Caco-2 (cell line): ENCODE results near the gene VWA3B. TPM values are rescaled to one million over a fixed set of nuclear protein-coding genes. Genes with fewer than 3 reads are reported as not detected.

Experiments used
- BruUV-seq: library from RNA; stranded (reverse); fragments of 400-500 nt; replicated peaks from 2 replicates; lab custom pipeline; 2021; lab: Mats Ljungman, UMichigan
- CTCF ChIA-PET: fragments of 300-600 bp; sonication (Branson Sonifier 250); formaldehyde crosslinking; loops from one replicate; lab custom pipeline; 2022; ENCODE audit warnings: antibody characterized with exemption; lab: Charles Lee
- POLR2A ChIA-PET: fragments of 300-600 bp; sonication (Branson Sonifier 250); formaldehyde crosslinking; loops from one replicate; lab custom pipeline; 2022; ENCODE audit warnings: antibody characterized with exemption; lab: Charles Lee
- DNase-seq, 2 experiments: peaks; one replicate each; pipeline versions ENCODE4 v3.0.0 to v3.0.0-alpha.2; 2020 to 2022
- H3K27me3 ChIP-seq: replicated peaks from 2 replicates; pipeline ENCODE4 v1.6.0; 2011; ENCODE audit warnings: low read length; ENCODE audit not compliant: control insufficient read depth, insufficient read depth
- H3K36me3 ChIP-seq: 2 replicates; pipeline ENCODE4 v1.5.1; 2011; ENCODE audit warnings: low read length; ENCODE audit not compliant: control insufficient read depth, insufficient read depth
- H3K4me1 ChIP-seq: fragments of 250-450 bp; sonication (Bioruptor Pico); 2 replicates; pipeline ENCODE4 v1.5.1; 2020; ENCODE audit warnings: mild to moderate bottlenecking
- H3K4me3 ChIP-seq: 2 replicates; pipeline ENCODE4 v1.5.1; 2011; ENCODE audit warnings: low read depth, mild to moderate bottlenecking, control low read depth, low read length
- H3K9me3 ChIP-seq: fragments of 250-450 bp; sonication (Bioruptor Pico); 2 replicates; pipeline ENCODE4 v1.5.1; 2020; ENCODE audit warnings: mild to moderate bottlenecking, moderate library complexity
- H3K27ac Mint-ChIP-seq: one replicate; pipeline ENCODE4 v1.8.0; 2022; ENCODE audit warnings: mixed read lengths; ENCODE audit not compliant: unreplicated experiment
- H3K27me3 Mint-ChIP-seq: one replicate; pipeline ENCODE4 v1.8.0; 2022; ENCODE audit warnings: mixed read lengths; ENCODE audit not compliant: insufficient read depth, unreplicated experiment
- H3K36me3 Mint-ChIP-seq: one replicate; pipeline ENCODE4 v1.8.0; 2022; ENCODE audit warnings: mild to moderate bottlenecking, mixed read lengths; ENCODE audit not compliant: insufficient read depth, unreplicated experiment
- H3K4me1 Mint-ChIP-seq: one replicate; pipeline ENCODE4 v1.8.0; 2022; ENCODE audit warnings: low read depth, mixed read lengths; ENCODE audit not compliant: unreplicated experiment
- H3K4me3 Mint-ChIP-seq: one replicate; pipeline ENCODE4 v1.8.0; 2022; ENCODE audit warnings: mild to moderate bottlenecking, moderate library complexity, mixed read lengths; ENCODE audit not compliant: unreplicated experiment
- H3K9me3 Mint-ChIP-seq: one replicate; pipeline ENCODE4 v1.8.0; 2022; ENCODE audit warnings: mixed read lengths; ENCODE audit not compliant: unreplicated experiment
- CTCF ChIP-seq, 2 experiments: fragments of 200-600 bp in 1 of 2; IDR thresholded peaks; 1 replicate in 1 of 2; 2 replicates in 1 of 2; pipeline versions ENCODE4 v1.5.1 to v1.8.0; 2011 to 2022; ENCODE audit warnings: antibody characterized with exemption in 1 of 2, control low read depth in 1 of 2, inconsistent platforms in 1 of 2, low read depth in 1 of 2, low read length in 1 of 2, mild to moderate bottlenecking in 1 of 2, moderate library complexity in 1 of 2; ENCODE audit not compliant: insufficient read depth in 1 of 2, severe bottlenecking in 1 of 2, unreplicated experiment in 1 of 2
- intact Hi-C: fragments of 100-400 bp; cut with micrococcal nuclease; formaldehyde crosslinking; loops from one replicate; pipeline ENCODE4 v1.10.0; 2022; ENCODE audit not compliant: unreplicated experiment
- total RNA-seq: library from RNA; stranded (reverse); gene quantifications from 2 replicates; pipeline ENCODE4 v1.2.3, GENCODE V29; 2022

The VWA3B gene
- total RNA-seq, 1 experiment from 2014 or later = not detected

GRCh38 chr2:98356729-98357128 lies 269.8 kb downstream of the VWA3B start:
- peak in 1 of 2 experiments; percentile 38 for DNase-seq
- no peak overlapping the region for H3K4me3 ChIP-seq
- no peaks in the 10 kb centered on the region for H3K27me3 ChIP-seq
- H3K36me3 ChIP-seq = no peaks in the 10 kb centered on the region
- intact Hi-C loops = no loop called here
- ChIA-PET POLR2A (no interaction called here), CTCF (no interaction called here)
- H3K4me1 ChIP-seq = no peaks in the 10 kb centered on the region
- H3K36me3 Mint-ChIP-seq = no peaks in the 10 kb centered on the region
- peak overlapping the region; percentile 31 for H3K27ac Mint-ChIP-seq
- no peak for TF ChIP-seq CTCF (IDR thresholded peaks at IDR 0.05; ENCODE audit: insufficient read depth in 1 of 2, low read depth in 1 of 2, low read length in 1 of 2, severe bottlenecking in 1 of 2, unreplicated experiment in 1 of 2)
- H3K9me3 Mint-ChIP-seq = peaks cover 6% of the 10 kb centered on the region
- no peaks in the 10 kb centered on the region for H3K27me3 Mint-ChIP-seq
- no TSS peak for BruUV-seq
- H3K4me3 Mint-ChIP-seq = peak overlapping the region; percentile 45
- peaks cover 21% of the 10 kb centered on the region for H3K4me1 Mint-ChIP-seq
- no peaks in the 10 kb centered on the region for H3K9me3 ChIP-seq

DNA sequence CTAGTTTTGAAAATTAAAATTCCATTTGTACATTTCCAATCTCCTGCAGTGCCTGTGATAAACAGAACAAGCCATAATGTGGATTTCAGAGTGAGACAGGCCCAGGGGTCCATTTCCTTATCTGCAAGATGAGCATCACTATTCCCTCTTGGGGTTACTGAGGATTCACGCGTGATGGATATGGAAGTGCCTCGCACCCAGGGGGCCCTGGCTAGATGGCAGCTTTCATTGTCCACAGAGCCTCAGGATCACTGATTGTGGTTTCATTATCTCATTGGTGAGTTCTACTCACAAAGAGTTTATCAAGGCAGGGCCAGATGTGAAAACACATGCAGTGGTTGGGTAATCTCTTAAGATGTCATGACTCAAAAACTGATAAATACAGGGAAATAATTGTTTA lies 270.9 kb downstream of the VWA3B start:
- Histone ChIP-seq H3K4me3 (no peak overlapping the region), H3K4me1 (no peaks in the 10 kb centered on the region), H3K27me3 (no peaks in the 10 kb centered on the region), H3K9me3 (0 out of 2 replicates have a peak, but pooled peaks cover under 1% of the 10 kb centered on the region), H3K36me3 (no peaks in the 10 kb centered on the region)
- H3K4me1 Mint-ChIP-seq = peaks cover 21% of the 10 kb centered on the region
- DNase-seq = no peak
- no peak for TF ChIP-seq CTCF (IDR thresholded peaks at IDR 0.05; ENCODE audit: insufficient read depth in 1 of 2, low read depth in 1 of 2, low read length in 1 of 2, severe bottlenecking in 1 of 2, unreplicated experiment in 1 of 2)
- CTCF ChIA-PET = no interaction called here
- no peak overlapping the region for H3K27ac Mint-ChIP-seq
- BruUV-seq = no TSS peak
- no peaks in the 10 kb centered on the region for H3K27me3 Mint-ChIP-seq
- H3K9me3 Mint-ChIP-seq = no peaks in the 10 kb centered on the region
- intact Hi-C loops = no loop called here
- POLR2A ChIA-PET = no interaction called here
- no peaks in the 10 kb centered on the region for H3K36me3 Mint-ChIP-seq
- no peak overlapping the region for H3K4me3 Mint-ChIP-seq

DNA sequence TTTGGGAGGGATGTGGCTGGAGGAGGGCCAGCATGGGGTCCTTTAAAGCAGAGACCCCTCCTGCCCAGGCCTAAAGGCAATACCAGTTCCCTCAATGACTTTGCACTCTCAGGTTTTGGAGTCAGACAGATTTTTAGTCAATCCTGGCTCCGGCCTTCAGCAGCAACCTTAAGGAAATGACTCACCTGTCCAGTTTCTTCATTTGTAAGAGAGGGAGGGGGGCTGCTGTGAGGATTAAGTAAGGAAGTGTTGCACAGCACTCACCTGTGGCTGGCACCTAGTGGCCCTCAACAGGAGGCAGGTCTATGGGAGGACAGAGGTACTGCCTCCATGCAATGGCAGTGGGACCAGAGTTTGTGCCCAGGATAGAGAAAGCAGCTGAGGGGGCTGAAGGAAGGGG lies 273.0 kb downstream of the VWA3B start:
- H3K27ac Mint-ChIP-seq = no peak overlapping the region
- ChIA-PET CTCF (interaction anchor here (0.6 kb wide), 1 partner anchor 183 kb away, joined by 5 read pairs; no protein-coding TSS in a partner anchor), POLR2A (no interaction called here)
- H3K4me1 Mint-ChIP-seq = peaks cover 21% of the 10 kb centered on the region
- H3K4me3 ChIP-seq = no peak overlapping the region
- TF ChIP-seq CTCF (IDR thresholded peaks at IDR 0.05; ENCODE audit: insufficient read depth in 1 of 2, low read depth in 1 of 2, low read length in 1 of 2, severe bottlenecking in 1 of 2, unreplicated experiment in 1 of 2) = no peak
- no peaks in the 10 kb centered on the region for H3K36me3 ChIP-seq
- no peaks in the 10 kb centered on the region for H3K36me3 Mint-ChIP-seq
- no peaks in the 10 kb centered on the region for H3K4me1 ChIP-seq
- no peaks in the 10 kb centered on the region for H3K27me3 Mint-ChIP-seq
- no peaks in the 10 kb centered on the region for H3K9me3 Mint-ChIP-seq
- H3K4me3 Mint-ChIP-seq = no peak overlapping the region
- intact Hi-C loops = no loop called here
- no peaks in the 10 kb centered on the region for H3K27me3 ChIP-seq
- no peak for DNase-seq
- no TSS peak for BruUV-seq
- H3K9me3 ChIP-seq = 0 out of 2 replicates have a peak, but pooled peaks cover 2% of the 10 kb centered on the region

Other genes starting within 250 kb of the VWA3B start
- gene TMEM131, start 91.2 kb upstream of the VWA3B start, total RNA-seq = 35.8 and 36.3 TPM in 2 replicates